EH (cell line): Measurements from ENCODE around the gene RAB22A.

Source experiments
- DNase-seq: peaks from one replicate; pipeline ENCODE4 v3.0.0-alpha.2; 2015; ENCODE audit warnings: low read depth

The RAB22A gene

GRCh38 chr20:58309591-58310290 lies at the start of gene RAB22A:
TSS of gene RAB22A (plus strand) at chr20:58309715. CDS start at chr20:58309977, 262 bp downstream.
- peak; percentile 81 for DNase-seq

- peak; percentile 86 for DNase-seq
Measured at GRCh38 chr20:58260006-58260405, 49.5 kb upstream of the RAB22A start.

- no peak for DNase-seq
Measured at GRCh38 chr20:58261660-58262059, 47.9 kb upstream of the RAB22A start.

- DNase-seq, result no peak
Measured at GRCh38 chr20:58264271-58264670, 45.2 kb upstream of the RAB22A start.

- no peak for DNase-seq
Measured at GRCh38 chr20:58267389-58268215, 41.9 kb upstream of the RAB22A start.

- no peak for DNase-seq
Measured at GRCh38 chr20:58268421-58268821, 41.1 kb upstream of the RAB22A start.

GRCh38 chr20:58268936-58269619 lies 40.4 kb upstream of the RAB22A start:
- DNase-seq, result peak; percentile 38

GRCh38 chr20:58271606-58272351 lies 37.7 kb upstream of the RAB22A start:
- no peak for DNase-seq

- DNase-seq, result no peak
Measured at GRCh38 chr20:58274384-58274783, 35.1 kb upstream of the RAB22A start.

GRCh38 chr20:58277107-58277506 lies 32.4 kb upstream of the RAB22A start:
- no peak for DNase-seq

GRCh38 chr20:58277578-58278472 lies 31.7 kb upstream of the RAB22A start:
- no peak for DNase-seq

GRCh38 chr20:58286729-58287128 lies 22.8 kb upstream of the RAB22A start:
- no peak for DNase-seq

- no peak for DNase-seq
Measured at GRCh38 chr20:58287638-58288037, 21.9 kb upstream of the RAB22A start.

GRCh38 chr20:58289143-58289542 lies 20.4 kb upstream of the RAB22A start:
- DNase-seq, result no peak

- no peak for DNase-seq
Measured at GRCh38 chr20:58293453-58293852, 16.1 kb upstream of the RAB22A start.

- peak; percentile 11 for DNase-seq
Measured at GRCh38 chr20:58294497-58295455, 14.7 kb upstream of the RAB22A start.

GRCh38 chr20:58296051-58296837 lies 13.3 kb upstream of the RAB22A start:
- DNase-seq, result no peak

GRCh38 chr20:58297394-58297793 lies 12.1 kb upstream of the RAB22A start:
- no peak for DNase-seq

- DNase-seq, result no peak
Measured at GRCh38 chr20:58300321-58300720, 9.2 kb upstream of the RAB22A start.
